ENCODE measurements around the gene SIN3B.

Gene SIN3B

GRCh38 chr19:16911046-16911445 is 81.8 kb downstream of the SIN3B start:
- peaks cover 14% of the 10 kb centered on the region for H3K27me3 ChIP-seq (ENCODE audit: control insufficient read depth, low read length)
- H3K4me2 ChIP-seq (ENCODE audit: low read length) = no peak overlapping the region
- H3K4me1 ChIP-seq (ENCODE audit: control insufficient read depth, low read length) = no peaks in the 10 kb centered on the region
- H3F3A ChIP-seq (ENCODE audit: control insufficient read depth, insufficient read depth) = no peaks in the 10 kb centered on the region
- H3K9me3 ChIP-seq (ENCODE audit: control insufficient read depth, insufficient read depth, low read length) = peaks cover 17% of the 10 kb centered on the region
- no peaks in the 10 kb centered on the region for H4K20me1 ChIP-seq (ENCODE audit: control insufficient read depth, insufficient read depth, low read depth, low read length)
- no peaks in the 10 kb centered on the region for H3K9me2 ChIP-seq (replicated peaks; ENCODE audit: control insufficient read depth, low read length)
- no peak overlapping the region for H3K4me3 ChIP-seq (ENCODE audit: low read length)
- no peak for TF ChIP-seq EZH2phosphoT487 (IDR thresholded peaks at IDR 0.05; ENCODE audit: borderline replicate concordance, low read length)
- TF ChIP-seq CTCF (IDR thresholded peaks at IDR 0.05; ENCODE audit: low read depth, low read length, poor library complexity, severe bottlenecking) = no peak
- H3K27ac ChIP-seq (ENCODE audit: low read depth, low read length) = no peak overlapping the region
- no peaks in the 10 kb centered on the region for H3K79me2 ChIP-seq (ENCODE audit: control insufficient read depth, low read length)
- H3K36me3 ChIP-seq (ENCODE audit: control insufficient read depth, low read length) = no peaks in the 10 kb centered on the region

DNA sequence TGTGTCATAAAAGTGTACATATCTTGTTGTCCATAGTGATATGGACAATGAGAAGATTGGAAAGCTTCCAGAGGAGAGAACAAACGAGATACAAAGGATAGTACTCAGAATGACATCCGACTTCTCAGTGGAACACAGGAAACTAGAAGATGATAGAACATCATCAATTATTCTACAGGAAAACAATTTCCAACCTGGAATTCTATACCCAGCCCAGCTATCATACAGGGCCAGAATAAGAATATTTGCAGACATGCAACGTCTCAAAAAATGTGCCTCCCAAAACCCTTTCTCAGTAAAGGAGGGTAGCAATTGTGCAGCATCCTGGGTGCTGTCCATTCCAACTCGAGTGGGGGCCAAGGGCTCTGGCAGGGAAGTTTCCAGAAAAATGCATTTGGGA is 83.6 kb downstream of the SIN3B start:
- Histone ChIP-seq H3K27ac (ENCODE audit: low read depth, low read length) (no peak overlapping the region), H3K4me3 (ENCODE audit: low read length) (no peak overlapping the region), H3K79me2 (ENCODE audit: control insufficient read depth, low read length) (no peaks in the 10 kb centered on the region), H4K20me1 (ENCODE audit: control insufficient read depth, insufficient read depth, low read depth, low read length) (no peaks in the 10 kb centered on the region), H3K36me3 (ENCODE audit: control insufficient read depth, low read length) (no peaks in the 10 kb centered on the region), H3K9me3 (ENCODE audit: control insufficient read depth, insufficient read depth, low read length) (peaks cover 17% of the 10 kb centered on the region), H3F3A (ENCODE audit: control insufficient read depth, insufficient read depth) (no peaks in the 10 kb centered on the region), H3K9me2 (replicated peaks; ENCODE audit: control insufficient read depth, low read length) (no peaks in the 10 kb centered on the region), H3K27me3 (ENCODE audit: control insufficient read depth, low read length) (peaks cover 14% of the 10 kb centered on the region), H3K4me1 (ENCODE audit: control insufficient read depth, low read length) (no peaks in the 10 kb centered on the region), H3K4me2 (ENCODE audit: low read length) (no peak overlapping the region)
- no peak for TF ChIP-seq EZH2phosphoT487 (IDR thresholded peaks at IDR 0.05; ENCODE audit: borderline replicate concordance, low read length)
- TF ChIP-seq CTCF (IDR thresholded peaks at IDR 0.05; ENCODE audit: low read depth, low read length, poor library complexity, severe bottlenecking) = no peak

- H3K9me3 ChIP-seq (ENCODE audit: control insufficient read depth, insufficient read depth, low read length) = peaks cover 17% of the 10 kb centered on the region
These were observed 85.2 kb downstream of the SIN3B start for GRCh38 chr19:16914421-16914820.

More at GRCh38 chr19:16914421-16914820, 85.2 kb downstream of the SIN3B start:
- peaks cover 11% of the 10 kb centered on the region for H3K27me3 ChIP-seq (ENCODE audit: control insufficient read depth, low read length)
- H3K36me3 ChIP-seq (ENCODE audit: control insufficient read depth, low read length) = no peaks in the 10 kb centered on the region
- H3K4me2 ChIP-seq (ENCODE audit: low read length) = no peak overlapping the region
- no peaks in the 10 kb centered on the region for H3K9me2 ChIP-seq (replicated peaks; ENCODE audit: control insufficient read depth, low read length)
- TF ChIP-seq CTCF (IDR thresholded peaks at IDR 0.05; ENCODE audit: low read depth, low read length, poor library complexity, severe bottlenecking) (no peak), EZH2phosphoT487 (IDR thresholded peaks at IDR 0.05; ENCODE audit: borderline replicate concordance, low read length) (no peak)
- no peaks in the 10 kb centered on the region for H4K20me1 ChIP-seq (ENCODE audit: control insufficient read depth, insufficient read depth, low read depth, low read length)
- H3K27ac ChIP-seq (ENCODE audit: low read depth, low read length) = no peak overlapping the region
- H3K79me2 ChIP-seq (ENCODE audit: control insufficient read depth, low read length) = no peaks in the 10 kb centered on the region
- H3K4me3 ChIP-seq (ENCODE audit: low read length) = no peak overlapping the region
- no peaks in the 10 kb centered on the region for H3K4me1 ChIP-seq (ENCODE audit: control insufficient read depth, low read length)
- H3F3A ChIP-seq (ENCODE audit: control insufficient read depth, insufficient read depth) = no peaks in the 10 kb centered on the region
